GM21717 (cell line): ENCODE measurements around the gene ARHGAP26.

Experiments used
- ATAC-seq: cut with Tn5 transposase; IDR thresholded peaks from one replicate; pipeline ENCODE4 v1.9.1; 2021; ENCODE audit warnings: mild to moderate bottlenecking, moderate library complexity; ENCODE audit not compliant: unreplicated experiment

The ARHGAP26 gene

GRCh38 chr5:143054480-143054941, 284.3 kb downstream of the ARHGAP26 start:
- ATAC-seq = peak; percentile 45

- no peak for ATAC-seq
Observed at GRCh38 chr5:143055596-143056338, 285.6 kb downstream of the ARHGAP26 start.

GRCh38 chr5:143056339-143056704, 286.1 kb downstream of the ARHGAP26 start:
- ATAC-seq = no peak

GRCh38 chr5:143056792-143057579, 286.8 kb downstream of the ARHGAP26 start:
- peak; percentile 38 for ATAC-seq

- ATAC-seq = peak; percentile 61
Observed at GRCh38 chr5:143057580-143057999, 287.4 kb downstream of the ARHGAP26 start.

- no peak for ATAC-seq
Observed at GRCh38 chr5:143059355-143059754, 289.2 kb downstream of the ARHGAP26 start.

GRCh38 chr5:143059976-143060765, 290.0 kb downstream of the ARHGAP26 start:
- no peak for ATAC-seq

- no peak for ATAC-seq
Observed at GRCh38 chr5:143061161-143061945, 291.2 kb downstream of the ARHGAP26 start.

GRCh38 chr5:143062379-143062778, 292.2 kb downstream of the ARHGAP26 start:
- ATAC-seq = no peak

- ATAC-seq = no peak
Observed at GRCh38 chr5:143063175-143063970, 293.2 kb downstream of the ARHGAP26 start.

GRCh38 chr5:143064218-143064641, 294.1 kb downstream of the ARHGAP26 start:
- no peak for ATAC-seq

- ATAC-seq = no peak
Observed at GRCh38 chr5:143064676-143065075, 294.5 kb downstream of the ARHGAP26 start.

- ATAC-seq = no peak
Observed at GRCh38 chr5:143065185-143065965, 295.2 kb downstream of the ARHGAP26 start.

GRCh38 chr5:143065996-143066522, 295.9 kb downstream of the ARHGAP26 start:
- no peak for ATAC-seq

GRCh38 chr5:143066556-143067281, 296.5 kb downstream of the ARHGAP26 start:
- peak; percentile 72 for ATAC-seq

- ATAC-seq = no peak
Observed at GRCh38 chr5:143068712-143069111, 298.5 kb downstream of the ARHGAP26 start.

- no peak for ATAC-seq
Observed at GRCh38 chr5:143071927-143072326, 301.8 kb downstream of the ARHGAP26 start.

GRCh38 chr5:143072734-143073133, 302.6 kb downstream of the ARHGAP26 start:
- ATAC-seq = no peak
